GM19099 (cell line): ENCODE data around the gene MRAS.

Experiments used
- POLR2A ChIP-seq: IDR thresholded peaks from 3 replicates; pipeline ENCODE4 v1.6.1; 2011; ENCODE audit warnings: low read depth; ENCODE audit not compliant: insufficient read length; ENCODE audit errors: extremely low read depth

The MRAS gene

DNA sequence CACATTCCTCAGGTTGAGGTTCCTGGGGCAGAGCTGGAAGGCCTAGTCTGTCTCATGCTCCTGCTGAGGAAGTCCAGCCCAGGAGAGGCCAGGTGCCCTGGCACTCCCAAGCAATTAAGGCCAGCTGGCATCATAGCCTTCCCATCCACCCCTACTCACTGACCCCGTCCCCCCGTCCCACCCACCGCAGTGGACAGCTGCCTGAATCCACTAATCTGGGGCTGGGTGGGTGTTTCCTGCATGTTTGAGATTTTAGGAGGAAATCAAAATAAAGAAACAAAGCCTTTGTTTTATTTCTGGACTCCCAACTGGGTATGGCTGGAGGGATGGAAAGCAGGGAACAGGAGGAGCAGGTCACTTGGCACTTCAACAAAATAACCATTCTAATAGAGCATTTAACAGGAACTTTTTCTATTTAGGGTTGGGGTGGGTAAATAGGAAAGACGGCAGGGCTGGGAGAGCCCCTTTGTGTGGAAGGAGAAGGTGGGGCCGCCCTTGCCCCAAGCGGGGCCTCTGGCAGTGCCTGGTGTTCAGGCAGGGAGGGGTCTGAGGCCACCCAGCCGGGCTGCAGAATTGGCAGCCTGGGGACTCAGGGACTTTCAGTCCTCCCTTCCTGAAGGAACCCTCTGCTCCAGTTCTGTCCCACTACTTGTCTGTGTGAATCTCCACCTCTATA, 8.5 kb downstream of the MRAS start:
- TF ChIP-seq POLR2A = no peak

DNA sequence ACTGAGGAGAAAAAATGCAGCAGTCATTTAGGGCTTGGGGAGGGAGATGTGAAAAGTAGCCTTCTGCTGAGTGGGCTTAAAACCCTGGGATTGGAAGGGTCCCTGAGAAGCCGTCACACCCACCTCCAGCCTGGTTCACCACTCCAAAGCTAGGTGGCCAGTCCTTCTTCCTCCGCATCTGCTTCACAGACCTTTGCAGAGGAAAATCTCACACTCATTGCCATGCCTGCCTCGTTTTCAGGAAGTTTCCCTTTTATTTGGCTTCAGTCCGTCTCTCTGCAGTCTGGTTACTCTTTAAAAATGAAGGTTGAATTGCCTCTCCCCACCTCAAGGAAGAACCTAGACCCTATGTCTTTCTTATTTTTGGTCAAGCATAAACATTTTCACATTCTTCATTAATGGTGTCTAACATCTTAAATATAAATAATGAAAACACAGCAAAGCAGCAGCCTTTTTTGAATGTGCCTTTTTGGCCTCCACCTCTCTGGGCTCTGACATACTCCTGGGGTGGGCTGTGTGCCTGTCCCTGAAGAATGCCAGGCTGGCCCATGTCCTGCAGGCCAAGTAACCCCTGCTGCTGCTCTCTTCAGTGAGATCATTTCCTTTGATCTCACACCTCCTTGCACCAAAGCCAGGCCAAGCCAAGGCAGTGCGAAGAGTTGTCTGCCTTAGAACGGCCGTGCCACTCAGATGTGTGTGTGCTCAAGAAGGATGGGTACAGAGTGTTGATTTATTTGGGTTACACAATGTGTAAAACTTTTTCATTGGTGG, 11.0 kb downstream of the MRAS start:
- no peak for TF ChIP-seq POLR2A

DNA sequence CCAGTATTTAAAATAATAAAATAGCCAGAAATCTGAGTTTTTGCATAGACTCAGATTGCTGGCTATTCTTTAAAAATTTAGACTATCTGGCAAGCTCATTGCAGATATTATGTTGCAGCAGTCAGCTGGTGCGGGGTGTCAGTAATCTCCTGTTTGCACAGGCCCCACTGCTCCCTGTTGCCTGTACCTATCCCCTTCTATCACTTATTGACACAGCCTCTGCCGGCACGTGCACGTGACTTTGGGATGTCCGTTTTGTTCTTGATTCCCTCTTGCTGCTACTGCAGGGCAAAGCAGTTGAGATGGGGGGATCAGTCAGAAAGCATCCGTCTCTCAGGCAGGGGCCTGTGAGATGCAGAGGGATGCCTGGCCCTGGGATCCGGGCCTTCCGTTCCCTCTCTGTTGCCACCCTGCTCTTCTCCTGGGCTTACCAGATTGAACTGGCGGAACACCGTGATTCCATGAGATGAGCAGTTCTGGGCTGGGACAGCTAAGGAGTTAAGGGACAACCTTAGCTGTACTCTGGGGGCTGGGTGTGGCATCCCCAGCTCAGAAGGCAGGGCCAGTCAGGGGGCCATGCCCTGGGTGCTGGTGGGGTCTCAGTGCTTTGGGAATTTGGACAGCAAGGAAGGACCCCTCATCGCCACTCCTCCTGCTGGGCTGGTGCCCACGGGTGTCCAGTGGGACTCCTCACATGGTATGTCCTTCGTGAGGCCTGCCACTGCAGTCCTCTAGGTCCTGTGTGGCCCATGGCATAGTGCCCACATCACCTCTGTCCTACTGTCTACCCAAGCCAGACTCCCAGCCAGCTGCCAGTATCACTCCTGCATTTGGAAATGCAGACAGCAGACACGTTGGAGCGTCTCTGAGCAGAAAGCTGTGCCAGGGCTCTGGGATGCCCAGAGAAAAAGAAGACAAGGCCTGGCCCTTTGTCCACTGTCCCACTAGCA, 11.8 kb downstream of the MRAS start:
- no peak for TF ChIP-seq POLR2A

DNA sequence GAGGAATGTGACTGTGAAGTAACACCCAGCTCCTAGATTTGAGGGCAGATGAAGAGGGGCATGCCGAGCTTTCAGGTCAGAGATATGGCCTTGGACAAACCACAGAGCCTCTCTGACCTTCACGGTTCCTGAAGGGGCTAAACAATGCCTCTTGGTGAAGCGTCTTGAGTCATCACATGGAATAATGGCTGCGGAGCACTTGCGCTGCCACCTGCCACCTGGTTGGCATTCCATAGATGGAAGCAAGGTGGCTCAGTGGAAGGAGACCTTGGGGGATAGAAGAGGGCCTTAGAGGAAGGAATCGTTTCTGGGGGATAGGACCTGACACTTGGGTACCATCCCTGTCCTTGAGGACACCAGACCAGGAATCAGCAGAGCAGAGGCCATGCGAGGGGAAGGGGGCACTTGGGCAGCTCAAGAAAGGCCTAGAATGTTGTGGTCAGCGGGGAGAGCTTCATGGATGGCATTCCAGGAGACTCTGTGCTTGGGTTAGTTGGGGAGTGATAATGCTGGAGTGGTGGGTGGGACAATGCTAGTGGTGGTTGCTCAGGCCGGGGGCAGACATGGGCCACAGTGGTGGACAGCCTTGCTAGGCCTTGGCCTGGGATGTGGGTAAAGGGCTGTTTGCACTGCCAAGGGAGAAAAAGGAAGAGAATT, 12.6 kb downstream of the MRAS start:
- TF ChIP-seq POLR2A = no peak

DNA sequence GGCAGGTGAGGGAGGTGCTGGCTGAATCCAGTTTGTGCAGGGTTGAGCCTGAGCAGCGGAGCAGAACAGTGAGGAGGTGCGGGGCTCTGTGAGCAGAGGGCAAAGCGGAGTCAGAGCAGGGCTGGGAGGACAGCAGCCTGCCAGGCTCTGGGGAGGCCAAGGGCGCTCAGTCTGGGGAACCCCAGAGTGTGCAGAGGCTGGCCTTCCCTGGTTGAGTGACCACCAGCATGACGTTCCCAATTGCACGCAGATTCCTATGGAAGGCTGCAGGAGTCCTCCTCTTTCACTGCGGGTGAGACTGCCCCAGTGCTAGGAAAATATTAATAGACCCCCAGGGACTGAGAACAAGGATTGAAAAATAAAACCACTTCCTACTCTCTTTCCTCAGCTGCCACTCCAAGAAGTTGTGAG, 13.2 kb downstream of the MRAS start:
- TF ChIP-seq POLR2A = no peak

DNA sequence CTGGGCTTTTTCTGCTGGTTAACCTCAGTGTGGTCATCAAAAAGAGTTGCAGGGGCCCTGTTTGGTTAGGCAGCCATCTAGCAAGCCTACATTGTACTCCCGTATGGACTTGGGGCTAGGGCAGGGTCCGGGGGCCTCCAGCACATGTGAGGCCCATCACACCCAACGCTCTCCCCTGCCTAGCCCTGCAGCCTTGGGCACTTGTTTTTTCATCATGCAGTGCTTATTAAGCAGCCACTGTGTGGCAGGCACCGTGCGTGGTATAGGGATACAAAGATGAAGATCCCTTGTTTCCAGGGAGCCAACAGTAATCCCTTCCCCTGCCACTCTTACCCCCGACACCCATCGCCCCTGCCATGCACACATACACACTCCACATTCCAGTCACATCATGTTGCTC, 14.2 kb downstream of the MRAS start:
- TF ChIP-seq POLR2A = no peak

DNA sequence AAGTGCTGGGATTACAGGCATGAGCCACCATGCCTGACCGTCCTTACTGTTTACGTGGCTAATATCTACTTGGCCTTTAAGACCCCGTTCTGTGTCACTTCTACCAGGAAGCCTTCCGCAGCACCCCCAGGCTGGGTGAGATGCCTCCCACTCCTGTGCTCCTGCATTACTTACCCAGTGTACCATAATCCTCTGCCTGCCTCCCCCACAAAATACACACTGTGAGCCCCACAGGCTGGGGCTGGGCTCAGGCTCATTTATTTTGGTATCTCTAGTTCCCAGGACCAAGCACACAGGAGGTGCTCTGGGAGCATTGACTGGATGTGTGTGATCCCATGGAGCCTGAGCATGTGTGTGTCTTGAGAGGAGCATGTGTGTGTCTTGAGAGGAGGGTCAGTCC, 14.9 kb downstream of the MRAS start:
- TF ChIP-seq POLR2A = no peak

DNA sequence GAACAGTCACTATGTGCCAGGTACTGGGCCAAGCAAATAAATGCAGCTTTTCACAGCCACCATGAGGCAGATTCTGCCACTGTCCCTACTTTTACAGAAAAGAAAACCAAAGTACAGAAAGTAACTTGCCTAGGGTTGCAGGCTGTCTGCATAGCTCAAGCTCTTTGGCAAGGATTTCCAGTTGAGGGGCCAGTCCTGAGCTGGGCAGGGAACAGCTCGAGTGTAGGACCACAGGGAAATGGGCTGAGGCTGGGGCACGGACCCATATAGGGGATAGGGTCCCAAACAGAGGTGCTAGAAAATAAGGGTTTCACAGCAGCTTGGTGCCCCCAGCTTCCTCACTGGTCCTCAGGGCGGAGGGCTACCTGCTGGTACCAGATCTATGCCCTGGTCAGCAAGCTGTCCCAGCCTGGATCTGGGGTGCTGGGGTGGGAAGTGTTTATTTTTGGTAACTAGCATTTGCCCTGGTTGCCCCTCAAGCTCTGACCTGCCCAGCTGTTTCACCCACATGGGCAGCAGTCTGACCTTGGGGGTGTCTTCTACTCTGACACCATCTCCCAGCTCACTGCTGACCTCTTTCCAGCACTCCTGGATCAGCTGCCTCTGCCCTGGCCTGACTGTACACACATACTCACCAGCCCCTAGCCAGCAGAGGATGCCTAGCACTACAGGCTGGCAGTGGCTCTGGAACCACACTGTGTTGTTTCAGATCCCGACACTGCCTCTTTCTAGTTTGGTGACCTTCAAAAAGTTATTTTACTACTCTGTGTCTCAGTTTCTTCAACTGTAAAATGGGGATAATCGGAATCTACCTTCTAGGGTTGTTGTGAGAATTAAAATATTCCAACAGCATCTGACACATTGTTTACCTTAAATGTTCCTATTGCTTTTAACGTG, 16.2 kb downstream of the MRAS start:
- TF ChIP-seq POLR2A = no peak

DNA sequence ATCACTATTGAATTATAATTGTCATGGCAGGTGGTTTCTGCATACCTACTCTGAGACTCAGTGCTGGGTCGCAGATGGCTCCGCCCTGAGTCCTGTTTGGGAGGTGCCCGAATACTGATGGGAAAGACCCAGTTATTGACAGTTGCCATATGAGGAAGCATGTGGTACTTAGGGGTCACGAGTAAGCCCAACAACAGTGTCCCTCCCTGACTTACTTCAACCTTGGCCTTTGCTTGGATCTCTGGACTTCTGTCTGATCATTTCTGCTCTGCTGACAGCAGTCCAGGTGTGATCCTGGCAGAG, 16.8 kb downstream of the MRAS start:
- no peak for TF ChIP-seq POLR2A

DNA sequence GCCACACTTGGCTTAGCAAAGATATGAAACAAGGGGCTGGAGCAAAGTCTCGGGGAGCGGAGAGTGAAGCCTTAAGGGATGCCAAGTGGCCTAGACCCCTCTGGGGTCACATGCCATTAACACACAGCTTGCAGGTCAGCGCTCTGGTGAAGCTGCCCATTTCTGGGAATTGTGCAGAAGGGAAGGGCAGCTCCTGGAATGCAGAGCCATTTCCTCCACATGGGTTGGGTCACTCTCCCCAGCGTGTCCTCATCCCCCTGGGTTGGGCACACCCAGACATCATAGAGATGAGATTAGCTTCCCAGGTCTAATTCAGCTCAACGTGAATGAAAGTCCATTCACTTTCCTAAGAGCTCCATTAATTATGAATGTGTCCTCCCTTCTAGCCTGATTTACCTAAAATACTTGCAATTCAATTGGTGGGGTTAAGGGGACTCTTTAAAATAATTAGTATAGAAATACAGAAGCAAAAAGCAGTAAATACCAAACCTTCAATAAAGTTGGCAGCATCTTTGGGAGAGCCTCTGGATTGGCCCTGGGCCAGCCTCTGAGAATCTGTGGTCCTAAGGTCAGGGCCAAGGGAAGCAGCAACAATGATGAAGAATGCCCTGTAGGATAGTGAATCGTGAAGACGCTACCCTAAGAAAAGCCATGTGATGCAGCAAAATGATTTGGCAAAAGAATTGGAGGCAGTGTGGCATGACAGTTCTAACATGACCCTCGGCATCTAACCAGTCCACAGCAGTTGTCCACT, 17.8 kb downstream of the MRAS start:
- TF ChIP-seq POLR2A = no peak

DNA sequence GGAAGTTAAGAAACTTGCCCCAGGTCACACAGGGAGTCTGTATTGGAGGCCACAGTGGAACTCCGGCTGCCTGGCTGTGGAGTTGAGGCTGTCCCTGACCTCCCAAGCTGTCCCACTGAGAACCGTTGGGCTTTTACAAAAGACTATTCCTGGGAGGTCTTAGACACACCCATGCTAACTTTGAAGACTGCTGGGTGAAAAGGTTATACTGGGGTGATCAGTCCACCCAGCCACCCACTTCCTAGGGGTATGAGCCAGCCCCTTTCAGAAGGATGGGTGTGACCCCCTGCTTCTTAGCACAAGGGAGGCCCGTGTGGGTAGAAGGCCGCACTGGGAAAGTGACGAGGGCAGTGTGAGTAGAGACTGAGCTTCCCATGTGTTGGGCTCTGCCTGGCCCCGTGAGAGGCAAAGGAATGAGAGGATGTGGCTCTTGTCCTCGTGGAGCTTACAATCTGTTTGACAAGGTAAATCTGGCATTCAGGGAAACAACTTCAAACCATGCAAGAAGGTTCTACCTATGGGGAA, 19.0 kb downstream of the MRAS start:
- no peak for TF ChIP-seq POLR2A

DNA sequence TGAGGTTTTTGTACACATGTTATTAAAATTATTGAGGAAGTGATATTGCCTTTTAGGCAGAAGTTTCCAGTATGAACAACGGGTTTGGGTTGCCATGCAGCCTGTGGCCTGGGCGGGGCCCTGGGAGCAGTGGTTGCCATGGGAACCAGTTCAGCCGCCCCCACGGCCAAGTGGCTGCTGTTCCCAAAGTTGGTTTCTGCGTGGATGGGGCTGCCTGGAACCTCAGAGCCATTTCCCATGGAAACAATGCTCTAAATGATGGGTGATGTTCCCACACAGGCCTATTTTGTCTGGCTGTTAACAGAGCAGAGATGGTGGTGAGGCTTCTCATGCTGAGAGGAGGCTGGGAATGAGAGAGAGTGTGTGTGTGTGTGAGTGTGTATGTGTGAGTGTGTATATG, 19.5 kb downstream of the MRAS start:
- no peak for TF ChIP-seq POLR2A
